K562 (cell line): ENCODE measurements around the gene RNU2-63P. TPM values are rescaled to one million over a fixed set of nuclear protein-coding genes. Genes with fewer than 3 reads are reported as not detected.

ENCODE experiments used
- CCNT2 ChIP-seq: IDR thresholded peaks from 2 replicates; pipeline ENCODE4 v1.6.1; 2011; ENCODE audit warnings: borderline replicate concordance, low read depth, mild to moderate bottlenecking, moderate library complexity, mixed read lengths, low read length; ENCODE audit not compliant: insufficient read length; ENCODE audit errors: extremely low read depth
- CEBPG ChIP-seq, 3 experiments: fragments of 200-800 bp in 1 of 3; sonication (Bioruptor generic) in 1 of 3; sonication (generic) in 1 of 3; formaldehyde crosslinking in 1 of 3; IDR thresholded peaks in 2 of 3; conservative IDR thresholded peaks in 1 of 3; 2 replicates each; pipeline versions ENCODE4 v1.6.1 to v1.8.0; 2016 to 2022; ENCODE audit warnings: missing compliant biosample characterization in 2 of 3, missing genetic modification characterization in 2 of 3, mild to moderate bottlenecking in 1 of 3, missing genetic modification reagents in 1 of 3
- ETS1 ChIP-seq: conservative IDR thresholded peaks from 2 replicates; pipeline ENCODE4 v1.6.1; 2011; ENCODE audit warnings: low read depth, mild to moderate bottlenecking, low read length; ENCODE audit not compliant: control insufficient read depth
- FOSL1 ChIP-seq: fragments of 200-800 bp; sonication (Bioruptor generic); conservative IDR thresholded peaks from 2 replicates; pipeline ENCODE4 v1.6.1; 2016; ENCODE audit warnings: missing genetic modification characterization, missing compliant biosample characterization
- GATAD2A ChIP-seq: fragments of 450-650 bp; IDR thresholded peaks from 2 replicates; pipeline ENCODE4 v1.6.1; 2017
- SRSF9 ChIP-seq: fragments of 200-400 bp; formaldehyde crosslinking; IDR thresholded peaks from 2 replicates; pipeline ENCODE4 v1.6.1; 2017; ENCODE audit warnings: low read depth, low read length, borderline replicate concordance
- TBL1XR1 ChIP-seq, 2 experiments: IDR thresholded peaks; 2 replicates each; pipeline ENCODE4 v1.6.1; 2012; ENCODE audit warnings: improper control_type of control experiment in 2 of 2, low read length in 2 of 2, mild to moderate bottlenecking in 1 of 2
- ZFP1 ChIP-seq: fragments of 450-650 bp; formaldehyde crosslinking; IDR thresholded peaks from 2 replicates; pipeline ENCODE4 v1.4.0; 2020; ENCODE audit warnings: mild to moderate bottlenecking, mixed read lengths
- ZNF407 ChIP-seq: fragments of 450-650 bp; IDR thresholded peaks from 2 replicates; pipeline ENCODE4 v1.6.1; 2016; ENCODE audit warnings: low read depth
- ZNF586 ChIP-seq: fragments of 450-650 bp; formaldehyde crosslinking; conservative IDR thresholded peaks from 2 replicates; pipeline ENCODE4 v1.4.0; 2020; ENCODE audit warnings: mild to moderate bottlenecking, moderate library complexity
- polyA plus RNA-seq, 8 experiments: library from polyadenylated mRNA; depleted of rRNA in 4 of 8; stranded (reverse) in 5 of 8; unstranded in 3 of 8; fragments of >200 nt; fragmentation: Nextera tagmentation in 2 of 8; fragmentation: Illumina TruSeq in 1 of 8; extraction: Ambion mirVana in 2 of 8; extraction: Trizol in 1 of 8; gene quantifications; 2 replicates each; pipeline versions ENCODE4 v1.2.1 to v1.2.3, GENCODE V29; 2011 to 2014; ENCODE audit warnings: inconsistent platforms in 1 of 8, missing spikeins in 1 of 8
- total RNA-seq, 7 experiments: library from RNA; depleted of rRNA in 6 of 7; stranded (reverse); fragments of >200 nt in 6 of 7; fragmentation: Illumina TruSeq in 2 of 7; extraction: Trizol in 2 of 7; gene quantifications; 2 replicates each; pipeline versions ENCODE4 v1.2.1 to v1.2.3, GENCODE V29; 2011 to 2021; ENCODE audit warnings: low replicate concordance in 1 of 7
- TF ChIP-seq, protein P1 (sequence below): fragments of 200-400 bp; formaldehyde crosslinking; IDR thresholded peaks from 2 replicates; pipeline ENCODE4 v1.6.1; 2017; ENCODE audit warnings: mild to moderate bottlenecking, low read depth, low read length, moderate library complexity

Gene RNU2-63P
- total and polyA plus RNA-seq, 9 of the 15 experiments (the other 6 are each of a cell fraction or from before 2014, with no cell fraction given) = 5.8 to 253 (median 169) TPM; not detected in 4

- TF ChIP-seq SRSF9 = no peak
- peak; percentile 64 for TF ChIP-seq ZFP1 (CRISPR knock-in tag)
- no peak for TF ChIP-seq GATAD2A
- TF ChIP-seq TBL1XR1 (IDR thresholded peaks at IDR 0.05; ENCODE audit: low read length in 2 of 2) = peak; percentile 19 to 89; a peak in 2 of 4 replicates
- TF ChIP-seq, protein P1, sequence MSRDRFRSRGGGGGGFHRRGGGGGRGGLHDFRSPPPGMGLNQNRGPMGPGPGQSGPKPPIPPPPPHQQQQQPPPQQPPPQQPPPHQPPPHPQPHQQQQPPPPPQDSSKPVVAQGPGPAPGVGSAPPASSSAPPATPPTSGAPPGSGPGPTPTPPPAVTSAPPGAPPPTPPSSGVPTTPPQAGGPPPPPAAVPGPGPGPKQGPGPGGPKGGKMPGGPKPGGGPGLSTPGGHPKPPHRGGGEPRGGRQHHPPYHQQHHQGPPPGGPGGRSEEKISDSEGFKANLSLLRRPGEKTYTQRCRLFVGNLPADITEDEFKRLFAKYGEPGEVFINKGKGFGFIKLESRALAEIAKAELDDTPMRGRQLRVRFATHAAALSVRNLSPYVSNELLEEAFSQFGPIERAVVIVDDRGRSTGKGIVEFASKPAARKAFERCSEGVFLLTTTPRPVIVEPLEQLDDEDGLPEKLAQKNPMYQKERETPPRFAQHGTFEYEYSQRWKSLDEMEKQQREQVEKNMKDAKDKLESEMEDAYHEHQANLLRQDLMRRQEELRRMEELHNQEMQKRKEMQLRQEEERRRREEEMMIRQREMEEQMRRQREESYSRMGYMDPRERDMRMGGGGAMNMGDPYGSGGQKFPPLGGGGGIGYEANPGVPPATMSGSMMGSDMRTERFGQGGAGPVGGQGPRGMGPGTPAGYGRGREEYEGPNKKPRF = no peak
- TF ChIP-seq CEBPG (CRISPR knock-in tag; IDR thresholded peaks at IDR 0.05) = no peak
- TF ChIP-seq CEBPG (tag; conservative IDR thresholded peaks at IDR 0.05 in 1 of 2, IDR thresholded peaks at IDR 0.05 in 1 of 2) = peak in 1 of 2 experiments; percentile 7; a peak in 1 of 4 replicates
- TF ChIP-seq CCNT2 = peak; percentile 76
- peak; percentile 87; the same call in 1 of the 2 replicates for TF ChIP-seq ETS1
- TF ChIP-seq ZNF407 = no peak
- peak; percentile 97 for TF ChIP-seq ZNF586 (CRISPR knock-in tag)
- TF ChIP-seq FOSL1 (tag) = peak; percentile 70
These were observed at the start of gene RNU2-63P (continued) for GRCh38 chr2:88016086-88016959.
